GM21390 (cell line): ENCODE data around the gene DSCAML1.

Experiments
- ATAC-seq: cut with Tn5 transposase; IDR thresholded peaks from one replicate; pipeline ENCODE4 v1.9.1; 2021; ENCODE audit not compliant: unreplicated experiment

Gene DSCAML1

DNA sequence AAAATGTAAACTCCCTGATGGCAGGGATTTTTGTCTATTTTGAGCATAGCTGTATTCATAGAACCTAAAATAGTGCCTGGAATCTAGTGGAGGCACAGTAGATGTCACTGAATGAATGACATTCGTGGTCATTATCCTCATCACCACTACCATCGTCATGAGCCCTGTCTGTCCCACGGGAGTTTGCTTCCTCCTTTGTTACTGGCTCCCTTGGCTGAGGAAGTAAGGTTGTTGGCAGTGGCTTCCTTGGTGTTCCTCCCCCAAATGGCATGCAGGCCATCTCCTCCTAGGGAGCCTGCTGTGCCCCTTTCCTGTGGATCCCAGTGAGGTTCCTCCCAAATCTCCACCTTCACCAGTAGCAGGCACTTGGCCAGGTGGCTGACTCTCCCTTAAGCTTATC lies 286.4 kb downstream of the DSCAML1 start:
- no peak for ATAC-seq

GRCh38 chr11:117509543-117509942 lies 287.5 kb downstream of the DSCAML1 start:
- no peak for ATAC-seq

DNA sequence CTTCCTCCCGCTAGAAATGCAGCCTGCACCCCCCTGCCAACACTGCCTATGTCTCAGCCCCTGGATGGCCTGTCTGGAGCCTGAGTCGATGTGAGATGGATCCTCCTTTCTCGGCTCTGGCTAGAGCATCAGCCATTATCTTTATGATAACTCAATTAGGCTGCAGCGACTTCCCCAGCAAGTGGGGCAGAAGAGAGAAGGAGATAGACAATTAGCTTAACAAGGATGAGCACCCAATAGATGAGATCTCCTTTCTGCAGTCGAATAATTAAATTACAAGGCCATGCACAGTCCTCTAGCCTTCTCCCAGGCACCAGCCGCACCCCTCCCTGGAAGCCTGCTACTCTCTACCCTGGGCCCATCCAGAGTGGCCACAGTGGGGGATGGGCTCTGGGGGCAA lies 290.0 kb downstream of the DSCAML1 start:
- ATAC-seq: no peak

- no peak for ATAC-seq
Observed at GRCh38 chr11:117505285-117505970, 291.6 kb downstream of the DSCAML1 start.

DNA sequence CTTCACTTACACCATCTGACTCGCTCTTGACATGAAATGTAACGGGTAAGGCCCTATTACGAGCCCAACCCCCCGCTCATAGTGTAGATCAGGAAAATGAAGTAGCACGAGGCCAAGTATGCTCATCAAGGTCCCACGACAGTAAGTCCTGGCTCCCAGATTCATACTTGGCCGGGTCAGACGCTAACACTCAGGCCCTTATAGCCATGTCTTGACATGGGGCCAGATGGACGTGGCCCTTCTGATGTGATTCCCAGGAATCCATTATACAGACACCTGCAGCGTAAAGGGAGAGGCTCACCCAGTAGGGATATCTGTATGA lies 294.3 kb downstream of the DSCAML1 start:
- ATAC-seq: no peak

DNA sequence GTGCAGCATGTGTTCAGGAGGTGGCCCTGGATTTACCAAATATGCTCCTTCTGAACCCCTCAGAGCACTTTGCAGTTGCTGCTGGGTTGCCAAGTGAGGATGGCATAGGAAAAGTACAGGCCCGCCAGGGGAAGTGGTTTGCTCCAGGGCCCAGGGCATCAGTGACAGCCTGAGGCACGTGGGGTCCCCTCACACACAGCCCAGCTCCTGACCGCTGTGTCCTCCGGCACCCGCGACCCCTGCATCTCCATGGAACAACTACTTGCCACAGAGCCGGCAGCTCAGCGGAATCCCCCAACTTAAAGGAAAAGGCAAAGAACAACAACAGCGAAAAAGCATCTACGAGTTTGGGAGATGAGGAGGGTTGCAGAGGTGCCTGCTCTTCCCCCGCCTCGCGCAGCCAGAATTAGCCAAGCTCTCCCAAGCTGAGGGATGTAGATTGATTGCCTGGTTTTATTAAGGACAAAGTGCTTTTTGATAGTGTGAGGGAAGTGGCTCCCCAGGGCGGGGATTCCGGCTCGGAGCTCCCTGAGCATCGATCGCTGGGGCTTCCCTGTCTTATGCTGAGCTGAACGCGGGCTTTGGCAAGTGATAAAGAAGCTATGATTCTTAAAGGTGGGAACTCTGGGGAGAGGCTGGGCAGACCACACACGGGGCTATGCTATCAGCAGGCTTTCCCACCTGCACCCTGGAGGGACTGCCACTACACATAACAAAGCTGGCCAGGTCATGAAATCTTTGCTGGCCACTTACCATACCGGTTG lies 294.8 kb downstream of the DSCAML1 start:
- ATAC-seq: no peak

DNA sequence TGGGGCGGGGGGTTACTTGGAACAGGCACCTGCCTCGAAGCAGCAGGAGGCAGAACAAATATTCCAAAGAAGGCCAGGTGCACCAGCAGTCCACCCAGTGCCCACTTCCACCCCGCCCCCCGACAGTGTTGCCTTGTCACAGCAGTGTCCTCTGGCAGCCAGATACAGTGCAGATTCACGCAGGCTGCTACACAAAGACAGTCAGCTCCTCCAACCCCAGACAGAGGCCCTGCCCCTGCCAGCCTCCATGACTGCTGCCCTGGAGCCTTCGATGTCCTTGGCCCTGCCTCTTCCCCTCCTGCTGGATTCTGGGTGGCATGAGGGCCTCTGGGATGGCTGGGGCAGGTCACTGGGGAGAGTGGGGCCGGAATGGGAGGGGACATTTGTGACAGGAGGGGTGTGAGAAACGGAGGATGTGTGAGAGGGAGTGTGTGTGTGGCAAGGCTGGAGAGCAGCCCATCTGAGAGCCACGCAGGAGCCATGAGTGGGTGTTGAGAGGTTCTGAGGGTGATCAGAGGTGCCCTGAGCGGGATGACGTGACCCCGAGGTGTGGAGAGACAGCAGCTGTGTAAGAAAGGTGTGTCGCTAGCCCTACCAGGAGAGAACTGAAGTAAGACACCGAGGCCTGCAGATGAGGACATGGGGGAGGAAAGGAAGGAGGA lies 295.6 kb downstream of the DSCAML1 start:
- no peak for ATAC-seq

GRCh38 chr11:117498791-117499190 lies 298.2 kb downstream of the DSCAML1 start:
- ATAC-seq: no peak

DNA sequence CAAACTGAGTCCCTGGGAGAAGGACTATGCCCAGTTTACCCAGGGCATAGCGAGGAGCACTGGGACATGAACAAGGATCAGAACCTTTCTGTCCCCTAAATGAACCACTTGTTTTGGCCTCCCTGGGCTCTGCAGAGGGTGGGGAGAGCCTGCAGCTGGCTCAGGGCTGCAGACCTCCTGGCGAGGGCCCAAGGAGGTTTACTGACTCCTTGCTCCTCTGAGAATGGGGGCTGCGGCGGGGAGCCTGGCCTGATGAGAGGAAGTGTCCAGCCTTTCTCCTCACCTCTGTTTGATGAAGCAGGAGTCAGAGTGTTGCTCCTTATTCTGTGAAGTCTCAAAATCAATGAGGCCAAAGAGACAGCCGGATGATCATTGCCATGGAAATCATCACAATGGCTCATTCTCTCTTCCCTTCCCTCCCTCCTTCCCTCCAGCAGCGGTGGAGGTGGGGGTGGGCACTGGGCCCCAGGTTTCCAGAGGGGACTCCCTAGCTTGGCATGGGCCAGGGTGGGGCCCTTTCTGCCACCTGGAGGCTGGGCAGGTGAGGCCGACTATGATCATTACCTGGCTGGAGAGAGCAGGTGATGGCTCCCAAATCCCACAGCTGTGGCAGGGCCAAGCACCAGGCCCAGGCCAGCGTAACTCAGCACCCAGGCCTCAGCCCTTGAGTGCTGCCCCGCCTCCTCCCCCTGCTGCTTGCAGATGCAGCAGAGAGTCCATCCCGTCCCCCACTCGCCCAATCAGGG lies 299.6 kb downstream of the DSCAML1 start:
- no peak for ATAC-seq

GRCh38 chr11:117495357-117495756 lies 301.7 kb downstream of the DSCAML1 start:
- ATAC-seq: no peak

GRCh38 chr11:117492578-117493251 lies 304.3 kb downstream of the DSCAML1 start:
- ATAC-seq: no peak

DNA sequence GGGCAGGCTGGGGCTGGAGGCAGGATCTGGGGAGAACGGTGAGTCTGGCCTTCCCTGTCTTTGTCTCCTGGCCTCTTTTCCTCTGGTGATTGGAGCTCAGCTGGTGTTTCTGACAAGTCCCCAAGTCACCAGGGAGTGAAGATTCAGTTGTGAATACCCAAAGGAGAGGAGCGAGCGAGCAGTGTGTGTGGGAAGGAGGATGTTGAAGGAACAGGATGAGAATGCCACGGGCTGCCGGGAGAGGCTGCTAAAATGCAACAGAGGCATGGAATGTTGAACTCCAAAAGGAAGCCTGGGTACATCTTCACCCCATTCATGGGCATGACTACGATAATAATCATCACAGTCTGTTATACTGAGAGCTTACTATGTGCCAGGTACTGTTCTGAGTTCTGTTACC lies 306.1 kb downstream of the DSCAML1 start:
- no peak for ATAC-seq

DNA sequence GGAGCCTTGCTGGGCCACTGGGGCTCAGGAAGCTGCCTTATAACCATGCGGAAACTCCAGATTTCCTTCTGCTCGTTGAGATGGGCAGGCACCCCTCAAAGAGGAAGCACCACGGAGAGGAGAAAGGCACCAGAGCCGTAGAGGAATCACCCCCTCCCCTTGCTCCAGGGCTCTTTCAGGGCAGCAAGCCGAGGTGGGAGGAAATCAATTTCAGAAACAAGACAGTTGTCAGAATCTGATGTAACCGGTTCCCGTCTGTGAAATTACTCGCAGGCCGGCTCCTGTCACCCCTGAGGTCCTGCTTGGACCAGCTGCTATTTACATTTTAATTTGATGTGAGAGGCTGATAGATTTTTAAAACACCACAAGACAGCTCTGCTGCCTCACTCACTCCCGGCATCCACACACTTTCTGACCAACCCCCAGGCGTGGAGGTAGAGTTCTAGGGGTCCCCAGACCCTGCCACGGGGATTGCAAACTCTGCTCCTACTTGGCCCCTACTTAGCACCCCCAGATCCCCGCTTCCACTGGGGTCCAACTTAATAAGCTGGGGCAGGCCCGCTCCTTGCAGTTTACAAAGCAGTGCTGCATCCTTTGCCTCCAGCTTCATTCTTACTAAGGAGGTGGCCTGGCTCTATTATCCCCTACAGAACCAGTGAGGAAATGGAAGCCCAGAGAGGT lies 306.9 kb downstream of the DSCAML1 start:
- ATAC-seq: no peak

DNA sequence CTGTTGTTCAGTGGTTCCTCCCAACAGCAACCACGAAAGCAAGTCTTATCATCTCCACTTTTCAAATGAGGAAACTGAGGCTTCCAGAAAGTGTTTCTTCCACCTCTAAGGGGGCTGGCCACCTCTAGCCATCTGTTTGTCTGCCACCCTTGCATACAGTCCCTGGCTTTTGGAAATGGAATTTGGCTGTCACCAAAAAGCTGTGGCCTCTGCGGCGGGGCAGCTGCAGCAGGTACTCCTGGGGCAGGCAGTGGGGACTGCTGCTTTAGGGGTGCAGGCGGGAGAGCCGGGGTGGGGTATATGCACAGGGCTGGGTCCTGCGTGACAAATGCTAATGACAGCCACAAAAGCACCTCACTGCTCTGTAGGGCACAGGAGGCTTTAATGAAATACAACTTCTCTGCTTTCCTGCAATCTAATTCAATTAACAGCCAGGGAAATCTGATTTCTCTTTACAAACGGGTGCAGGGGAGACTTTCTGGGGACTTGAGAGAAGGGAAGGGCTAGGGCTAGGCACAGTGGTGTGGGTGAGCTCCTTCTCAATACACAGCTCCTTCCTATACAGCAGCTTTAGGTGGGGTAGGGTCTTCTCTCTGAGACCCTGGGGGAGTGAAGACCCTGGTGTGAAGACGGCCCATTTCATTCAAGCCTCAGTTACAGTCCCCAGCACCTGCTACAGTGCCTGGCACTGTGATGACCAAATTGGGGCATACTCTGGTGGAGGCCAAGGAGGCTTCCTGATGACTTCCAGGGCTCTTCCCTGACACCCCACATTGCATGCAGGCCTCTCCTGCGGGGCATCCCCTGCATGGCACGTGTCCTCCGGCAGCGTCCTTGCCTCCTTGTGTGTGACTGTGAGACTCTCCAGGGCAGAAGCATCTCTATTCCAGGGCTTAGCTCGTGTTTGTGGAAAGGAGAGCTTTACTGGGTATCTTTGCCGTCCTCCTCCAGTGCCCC lies 307.7 kb downstream of the DSCAML1 start:
- ATAC-seq: no peak

DNA sequence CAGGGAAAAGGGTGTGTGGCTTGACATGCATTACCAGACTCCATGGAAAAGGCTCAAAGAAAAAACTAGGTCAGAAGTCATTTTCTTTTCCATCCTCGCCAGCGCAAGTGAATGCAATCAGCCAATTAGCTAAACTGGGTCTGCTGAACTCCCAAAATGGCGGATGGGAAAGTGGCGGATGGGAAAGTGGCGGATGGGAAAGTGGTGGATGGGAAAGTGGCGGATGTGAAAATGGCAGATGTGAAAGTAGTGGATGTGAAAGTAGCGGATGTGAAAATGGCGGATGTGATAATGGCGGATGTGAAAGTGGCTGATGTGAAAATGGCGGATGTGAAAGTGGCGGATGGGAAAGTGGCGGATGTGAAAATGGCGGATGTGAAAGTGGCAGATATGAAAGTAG lies 311.0 kb downstream of the DSCAML1 start:
- ATAC-seq: no peak

- ATAC-seq: no peak
Observed at GRCh38 chr11:117484156-117484555, 312.9 kb downstream of the DSCAML1 start.

- no peak for ATAC-seq
Observed at GRCh38 chr11:117483372-117483771, 313.6 kb downstream of the DSCAML1 start.

- no peak for ATAC-seq
Observed at GRCh38 chr11:117482881-117483280, 314.1 kb downstream of the DSCAML1 start.

DNA sequence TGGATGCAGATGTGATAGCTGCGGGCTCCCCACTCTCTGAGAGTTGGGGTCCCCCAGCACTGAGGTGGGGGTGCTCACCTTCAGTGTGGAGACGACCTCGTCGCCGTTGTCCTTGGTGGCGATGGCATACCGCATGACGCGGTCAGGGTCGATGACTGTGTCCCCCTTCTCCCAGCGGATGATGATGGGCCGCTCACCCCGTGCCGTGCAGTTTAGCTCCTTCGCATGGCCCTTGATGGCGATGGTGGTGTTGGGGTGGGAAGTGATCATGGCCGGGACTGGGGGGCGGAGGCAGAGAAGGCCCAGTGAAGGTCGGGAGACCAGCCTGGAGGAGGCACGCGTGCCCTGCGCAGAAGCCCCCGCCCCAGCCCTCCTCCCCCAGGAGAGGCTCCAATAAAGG lies 315.1 kb downstream of the DSCAML1 start:
- no peak for ATAC-seq
